HG02943 (cell line): ENCODE data around the gene ID2.

Experiments
- ATAC-seq: cut with Tn5 transposase; IDR thresholded peaks from one replicate; pipeline ENCODE4 v1.9.1; 2021; ENCODE audit warnings: mild to moderate bottlenecking, low read depth, moderate library complexity; ENCODE audit not compliant: unreplicated experiment

The ID2 gene

GRCh38 chr2:8681786-8682692 lies at the start of gene ID2:
TSS of gene ID2 (plus strand) at chr2:8682056. CDS start at chr2:8682166, 110 bp downstream.
- ATAC-seq, result peak; percentile 57

GRCh38 chr2:8632755-8633154 lies 49.1 kb upstream of the ID2 start:
- no peak for ATAC-seq

- no peak for ATAC-seq
Observed at GRCh38 chr2:8633186-8633734, 48.6 kb upstream of the ID2 start.

GRCh38 chr2:8633735-8634313 lies 48.0 kb upstream of the ID2 start:
- no peak for ATAC-seq

DNA sequence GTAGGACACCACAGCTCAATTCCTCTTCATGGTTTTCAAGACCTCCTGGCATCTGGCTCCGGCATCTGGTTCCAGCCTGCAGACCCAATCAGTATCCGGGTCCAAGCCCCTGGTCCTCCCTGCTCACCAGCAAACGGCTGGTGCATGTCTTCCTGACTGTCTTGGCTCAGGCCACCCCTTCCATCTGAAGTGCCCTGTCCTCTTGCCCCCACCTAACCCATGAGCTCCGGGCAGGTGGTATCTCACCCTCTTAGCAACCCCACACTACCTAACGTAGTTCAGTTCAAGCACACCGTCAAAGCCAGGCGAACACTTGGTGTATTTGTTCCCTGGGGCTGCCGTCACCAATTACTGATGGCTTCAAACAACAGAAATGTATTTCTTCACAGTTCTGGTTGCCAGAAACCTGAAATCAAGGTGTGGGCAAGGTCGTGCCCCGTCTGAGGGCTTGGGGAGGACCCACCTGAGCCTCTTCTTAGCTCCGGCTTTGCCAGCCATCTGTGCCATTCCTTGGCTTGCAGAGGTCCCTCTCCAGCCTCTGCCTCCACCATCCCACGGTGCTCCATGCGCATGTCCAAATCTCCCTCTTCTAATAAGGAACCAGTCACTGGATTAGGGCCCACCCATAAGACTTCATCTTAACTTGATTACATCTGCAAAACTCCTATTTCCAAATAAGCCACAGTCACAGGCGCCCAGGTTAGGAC lies 47.2 kb upstream of the ID2 start:
- no peak for ATAC-seq

GRCh38 chr2:8636041-8636491 lies 45.8 kb upstream of the ID2 start:
- no peak for ATAC-seq

DNA sequence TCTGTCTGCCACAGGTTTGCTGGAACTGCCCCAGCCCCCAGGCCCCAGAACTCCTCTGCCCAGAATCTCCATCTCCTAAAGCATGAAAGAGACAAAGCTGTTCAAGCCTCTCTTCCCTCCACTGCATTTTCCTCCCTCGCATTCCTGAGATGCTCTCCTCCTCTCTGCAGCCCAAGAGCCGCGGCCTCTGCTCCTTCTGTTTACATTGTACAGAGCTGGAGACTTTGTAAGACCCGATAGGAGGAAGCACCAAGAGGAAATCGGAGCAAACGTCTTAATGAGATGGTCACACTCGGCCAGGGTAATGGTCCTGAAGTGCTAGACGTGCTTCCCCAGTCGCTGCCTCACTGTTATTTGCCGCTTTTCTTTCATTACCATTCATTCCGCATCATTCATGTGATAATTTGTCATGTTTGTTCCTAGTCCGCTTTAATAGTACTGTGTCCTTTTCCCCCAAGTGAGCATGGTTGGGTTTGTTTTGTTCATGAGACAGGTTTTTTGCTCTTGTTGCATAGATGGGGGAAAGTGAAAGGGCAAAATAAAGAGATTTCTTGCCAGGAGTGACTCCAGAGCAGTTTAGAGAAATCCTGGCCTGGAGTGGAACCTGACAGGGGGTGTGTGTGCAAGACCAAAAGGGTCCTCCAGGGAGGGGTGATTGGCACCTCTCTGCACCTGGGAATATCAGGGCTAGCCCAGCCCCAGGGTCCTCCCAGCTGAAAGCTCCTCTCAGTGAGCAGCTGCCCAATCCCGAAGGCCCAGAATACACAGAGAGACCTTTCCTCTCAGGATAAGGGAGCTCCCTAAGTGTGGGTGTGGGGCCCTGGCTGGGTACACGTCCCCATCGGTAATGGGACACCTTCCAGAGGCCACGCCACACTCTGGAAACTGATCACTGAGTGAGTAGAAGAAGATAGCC lies 44.9 kb upstream of the ID2 start:
- ATAC-seq, result no peak

- no peak for ATAC-seq
Observed at GRCh38 chr2:8638327-8638726, 43.5 kb upstream of the ID2 start.

- ATAC-seq, result no peak
Observed at GRCh38 chr2:8639122-8639635, 42.7 kb upstream of the ID2 start.

- no peak for ATAC-seq
Observed at GRCh38 chr2:8640498-8640897, 41.4 kb upstream of the ID2 start.

GRCh38 chr2:8641301-8641965 lies 40.4 kb upstream of the ID2 start:
- no peak for ATAC-seq

- ATAC-seq, result no peak
Observed at GRCh38 chr2:8642366-8643068, 39.3 kb upstream of the ID2 start.

GRCh38 chr2:8643250-8643995 lies 38.4 kb upstream of the ID2 start:
- ATAC-seq, result no peak

DNA sequence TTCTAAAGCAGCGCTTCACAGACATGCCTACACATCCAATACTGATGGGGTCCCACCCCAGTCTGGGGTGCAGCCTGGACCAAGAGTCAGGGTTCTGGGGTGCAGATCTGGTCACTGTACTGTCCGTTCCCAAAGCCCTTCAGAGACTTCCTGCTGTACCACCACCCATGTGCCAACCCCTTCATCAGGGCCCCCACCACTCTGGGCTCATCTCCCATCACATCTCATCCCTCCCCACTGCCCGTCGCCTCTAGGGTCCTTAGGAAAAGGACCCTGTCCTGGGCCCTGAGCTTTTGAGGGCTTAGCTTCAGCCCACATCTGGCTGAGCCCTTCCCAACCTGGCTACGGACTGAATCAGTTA lies 37.9 kb upstream of the ID2 start:
- no peak for ATAC-seq

DNA sequence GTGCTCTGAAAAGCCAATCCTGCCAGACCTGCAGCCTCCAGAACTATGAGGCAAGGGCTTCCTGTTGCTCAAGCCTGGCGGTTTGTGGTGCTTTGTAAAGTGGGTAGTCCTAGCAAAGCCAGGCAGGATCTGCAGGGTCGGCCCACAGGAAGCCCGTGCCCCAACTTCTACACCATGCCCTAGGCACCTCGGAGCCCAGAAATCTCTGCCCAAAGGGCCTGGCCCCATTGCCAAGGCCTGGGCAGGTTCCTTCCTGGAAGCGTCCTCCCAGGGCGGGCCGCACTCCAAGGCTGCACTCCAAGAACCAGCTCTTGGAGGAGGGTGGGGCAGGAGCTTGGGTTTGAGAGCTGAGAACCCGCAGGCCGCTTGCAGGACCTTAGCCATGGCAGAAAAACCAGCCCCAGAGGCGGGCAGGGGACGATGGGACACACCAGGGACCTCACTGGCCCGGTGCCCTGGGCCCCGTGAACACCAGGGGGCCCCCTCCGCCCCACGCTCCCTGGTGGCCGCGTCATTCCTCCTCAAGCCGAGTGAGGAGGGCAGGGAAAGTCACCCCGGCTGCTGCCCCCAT lies 37.2 kb upstream of the ID2 start:
- no peak for ATAC-seq

- no peak for ATAC-seq
Observed at GRCh38 chr2:8645176-8645831, 36.6 kb upstream of the ID2 start.
